ENCODE data around the gene SLC25A1. TPM values are rescaled to one million over a fixed set of nuclear protein-coding genes. Genes with fewer than 3 reads are reported as not detected.

Gene SLC25A1
- total and polyA plus RNA-seq, 2 of the 8 experiments (the other 6 are each of a cell fraction or from before 2014, with no cell fraction given) = 110 to 148 TPM

DNA sequence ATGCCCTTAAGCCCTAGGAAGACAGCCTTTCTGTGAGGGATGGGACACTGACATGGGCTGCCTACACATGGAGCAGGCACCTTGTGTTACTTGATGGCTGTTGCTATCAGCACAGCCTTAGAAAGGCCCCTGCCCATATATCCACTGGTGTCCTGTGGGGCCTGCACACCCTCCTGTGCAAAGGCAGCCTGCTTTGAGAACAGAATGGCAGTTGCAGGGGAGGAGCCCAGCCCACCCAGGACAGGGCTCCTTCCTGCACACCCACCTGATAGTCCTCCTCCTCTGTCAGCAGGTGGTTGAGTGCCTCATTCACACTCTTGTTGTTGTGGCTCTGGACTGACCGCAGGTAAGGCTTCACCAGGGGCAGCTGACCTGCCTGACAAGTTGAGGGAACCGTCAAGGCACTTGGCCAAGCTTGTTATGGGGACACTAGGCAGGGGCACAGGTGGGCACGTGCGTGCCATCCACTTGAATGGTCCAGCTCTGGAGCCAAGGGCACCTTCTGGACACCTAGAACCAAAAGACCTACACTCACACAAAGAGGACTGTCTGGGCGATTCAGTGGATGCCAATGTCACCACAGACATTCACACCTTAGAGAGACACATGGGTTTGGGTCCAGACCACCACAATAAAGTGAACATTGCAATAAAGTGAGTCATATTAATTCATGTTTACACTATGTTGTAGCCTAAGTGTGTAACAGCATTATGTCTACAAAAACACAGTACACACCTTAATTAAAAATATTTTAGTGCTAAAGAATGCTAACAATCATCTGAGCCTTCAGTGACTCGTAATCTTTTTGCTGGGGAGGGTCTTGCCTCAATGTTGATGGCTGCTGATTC, 9.4 kb upstream of the SLC25A1 start (continued):
- TF ChIP-seq TAF7 (optimal IDR thresholded peaks at IDR 0.05; ENCODE audit: borderline replicate concordance, low read depth, low read length) (no peak), ASH2L (IDR thresholded peaks at IDR 0.05; ENCODE audit: low read length) (no peak), NANOG (IDR thresholded peaks at IDR 0.05; ENCODE audit: insufficient read depth, low read depth, low read length, poor library complexity, severe bottlenecking) (no peak), SIRT6 (IDR thresholded peaks at IDR 0.05; ENCODE audit: low read length) (no peak), RBBP5 (IDR thresholded peaks at IDR 0.05; ENCODE audit: borderline replicate concordance, low read depth, low read length) (no peak), CTCF (IDR thresholded peaks at IDR 0.05; ENCODE audit: control extremely low read depth in 1 of 3, insufficient read depth in 1 of 3, low read depth in 1 of 3, low read length in 3 of 3) (no peak), TCF12 (IDR thresholded peaks at IDR 0.05; ENCODE audit: low read depth, low read length) (no peak)

Measured in H1 (cell line).